Measurements from ENCODE around the gene PRSS57.

DNA sequence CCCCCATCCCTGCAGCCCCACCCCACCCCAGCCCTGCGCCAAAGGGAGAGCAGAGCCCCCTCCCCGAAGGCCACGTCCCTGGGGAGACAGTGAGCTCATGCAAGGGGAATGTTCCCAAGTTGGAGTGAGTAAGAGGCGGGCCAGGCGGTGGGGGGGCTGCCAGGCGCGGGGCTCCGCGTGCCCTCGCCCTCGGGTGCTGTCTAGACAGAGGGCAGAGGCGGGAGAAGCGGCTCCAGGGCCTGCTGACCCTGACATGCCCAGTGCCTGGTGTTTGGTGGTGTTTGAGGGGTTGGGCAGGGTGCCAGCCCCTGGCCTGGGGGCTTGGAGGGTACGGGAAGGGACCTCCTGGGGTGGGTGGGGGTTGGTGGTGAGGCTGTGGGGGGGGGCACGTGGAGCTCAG lies 18.1 kb downstream of the PRSS57 start:
- TF ChIP-seq, protein P1, sequence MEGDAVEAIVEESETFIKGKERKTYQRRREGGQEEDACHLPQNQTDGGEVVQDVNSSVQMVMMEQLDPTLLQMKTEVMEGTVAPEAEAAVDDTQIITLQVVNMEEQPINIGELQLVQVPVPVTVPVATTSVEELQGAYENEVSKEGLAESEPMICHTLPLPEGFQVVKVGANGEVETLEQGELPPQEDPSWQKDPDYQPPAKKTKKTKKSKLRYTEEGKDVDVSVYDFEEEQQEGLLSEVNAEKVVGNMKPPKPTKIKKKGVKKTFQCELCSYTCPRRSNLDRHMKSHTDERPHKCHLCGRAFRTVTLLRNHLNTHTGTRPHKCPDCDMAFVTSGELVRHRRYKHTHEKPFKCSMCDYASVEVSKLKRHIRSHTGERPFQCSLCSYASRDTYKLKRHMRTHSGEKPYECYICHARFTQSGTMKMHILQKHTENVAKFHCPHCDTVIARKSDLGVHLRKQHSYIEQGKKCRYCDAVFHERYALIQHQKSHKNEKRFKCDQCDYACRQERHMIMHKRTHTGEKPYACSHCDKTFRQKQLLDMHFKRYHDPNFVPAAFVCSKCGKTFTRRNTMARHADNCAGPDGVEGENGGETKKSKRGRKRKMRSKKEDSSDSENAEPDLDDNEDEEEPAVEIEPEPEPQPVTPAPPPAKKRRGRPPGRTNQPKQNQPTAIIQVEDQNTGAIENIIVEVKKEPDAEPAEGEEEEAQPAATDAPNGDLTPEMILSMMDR (IDR thresholded peaks at IDR 0.05; ENCODE audit: low read depth, low read length, poor library complexity, severe bottlenecking), result no peak
- TF ChIP-seq EZH2phosphoT487 (IDR thresholded peaks at IDR 0.05; ENCODE audit: borderline replicate concordance, low read length), result no peak
